SK-N-SH (cell line): ENCODE results near the gene GAS6. TPM values are rescaled to one million over a fixed set of nuclear protein-coding genes. Genes with fewer than 3 reads are reported as not detected.
A peak's percentile ranks its signal among the peaks of the same experiment; 100 is the strongest.

ENCODE experiments used
- ELF1 ChIP-seq: IDR thresholded peaks from 2 replicates; pipeline ENCODE4 v1.4.0; 2012
- EP300 ChIP-seq, 2 experiments: IDR thresholded peaks; 2 replicates each; pipeline versions ENCODE4 v1.4.0 to v1.6.1; 2012; ENCODE audit warnings: borderline replicate concordance in 1 of 2, low read depth in 1 of 2, low read length in 1 of 2
- EZH2phosphoT487 ChIP-seq: fragments of 200-600 bp; sonication (generic); IDR thresholded peaks from 2 replicates; pipeline ENCODE4 v1.6.1; 2017; ENCODE audit warnings: low read depth, mixed run types, mild to moderate bottlenecking, antibody characterized with exemption, moderate library complexity, borderline replicate concordance
- FOSL2 ChIP-seq: IDR thresholded peaks from 2 replicates; pipeline ENCODE4 v1.4.0; 2012; ENCODE audit warnings: low read depth, mild to moderate bottlenecking, moderate library complexity, borderline replicate concordance
- FOXJ3 ChIP-seq: sonication (generic); formaldehyde crosslinking; IDR thresholded peaks from 2 replicates; pipeline ENCODE4 v1.5.1; 2020; ENCODE audit warnings: mild to moderate bottlenecking, missing genetic modification reagents
- FOXM1 ChIP-seq: IDR thresholded peaks from 2 replicates; pipeline ENCODE4 v1.4.0; 2012; ENCODE audit warnings: low read depth, mild to moderate bottlenecking
- GABPA ChIP-seq: IDR thresholded peaks from 2 replicates; pipeline ENCODE4 v1.4.0; 2012; ENCODE audit warnings: low read depth, mild to moderate bottlenecking
- MXI1 ChIP-seq: IDR thresholded peaks from 2 replicates; pipeline ENCODE4 v1.6.1; 2012; ENCODE audit warnings: mild to moderate bottlenecking, low read depth, low read length, improper control_type of control experiment
- NFIC ChIP-seq: IDR thresholded peaks from 2 replicates; pipeline ENCODE4 v1.4.0; 2012; ENCODE audit warnings: borderline replicate concordance
- NRF1 ChIP-seq: IDR thresholded peaks from 2 replicates; pipeline ENCODE4 v1.6.1; 2012; ENCODE audit warnings: low read depth, mild to moderate bottlenecking, low read length
- POLR2AphosphoS5 ChIP-seq: IDR thresholded peaks from 2 replicates; pipeline ENCODE4 v1.6.1; 2012; ENCODE audit warnings: low read depth, low read length
- RAD21 ChIP-seq: IDR thresholded peaks from 2 replicates; pipeline ENCODE4 v1.6.1; 2012; ENCODE audit warnings: mild to moderate bottlenecking, low read length
- RCOR1 ChIP-seq: fragments of 150-350 bp; IDR thresholded peaks from 2 replicates; pipeline ENCODE4 v1.6.1; 2017; ENCODE audit warnings: antibody characterized with exemption, low read length
- RFX5 ChIP-seq: IDR thresholded peaks from 2 replicates; pipeline ENCODE4 v1.6.1; 2012; ENCODE audit warnings: mild to moderate bottlenecking, improper control_type of control experiment, low read length
- SIN3A ChIP-seq: IDR thresholded peaks from 2 replicates; pipeline ENCODE4 v1.6.1; 2012; ENCODE audit warnings: low read depth, mild to moderate bottlenecking, low read length, moderate library complexity, borderline replicate concordance
- SMC3 ChIP-seq: IDR thresholded peaks from 2 replicates; pipeline ENCODE4 v1.6.1; 2012; ENCODE audit warnings: low read depth, low read length, improper control_type of control experiment
- TEAD4 ChIP-seq: IDR thresholded peaks from 2 replicates; pipeline ENCODE4 v1.4.0; 2012; ENCODE audit warnings: mild to moderate bottlenecking, borderline replicate concordance; ENCODE audit not compliant: insufficient read depth
- YY1 ChIP-seq: IDR thresholded peaks from 2 replicates; pipeline ENCODE4 v1.4.0; 2012; ENCODE audit warnings: low read depth, mild to moderate bottlenecking
- polyA plus RNA-seq, 3 experiments: library from polyadenylated mRNA; depleted of rRNA; stranded (reverse); fragments of >200 nt; gene quantifications; 2 replicates each; pipeline ENCODE4 v1.2.3, GENCODE V29; 2012
- TF ChIP-seq, protein P1 (sequence below): IDR thresholded peaks from 2 replicates; pipeline ENCODE4 v1.4.0; 2012; ENCODE audit warnings: low read depth, borderline replicate concordance
- TF ChIP-seq, protein P2 (sequence below): fragments of 200-600 bp; sonication (generic); IDR thresholded peaks from 2 replicates; pipeline ENCODE4 v1.6.1; 2017; ENCODE audit warnings: antibody characterized with exemption, mild to moderate bottlenecking, moderate library complexity
- TF ChIP-seq, protein P3 (sequence below): IDR thresholded peaks from 2 replicates; pipeline ENCODE4; 2012
- TF ChIP-seq, protein P4 (sequence below): fragments of 150-350 bp; IDR thresholded peaks from 2 replicates; pipeline ENCODE4 v1.6.1; 2016; ENCODE audit warnings: mild to moderate bottlenecking, low read depth, low read length

Gene GAS6
- polyA plus RNA-seq, 1 of the 3 experiments (the other 2 are of a cell fraction): 380 TPM

DNA sequence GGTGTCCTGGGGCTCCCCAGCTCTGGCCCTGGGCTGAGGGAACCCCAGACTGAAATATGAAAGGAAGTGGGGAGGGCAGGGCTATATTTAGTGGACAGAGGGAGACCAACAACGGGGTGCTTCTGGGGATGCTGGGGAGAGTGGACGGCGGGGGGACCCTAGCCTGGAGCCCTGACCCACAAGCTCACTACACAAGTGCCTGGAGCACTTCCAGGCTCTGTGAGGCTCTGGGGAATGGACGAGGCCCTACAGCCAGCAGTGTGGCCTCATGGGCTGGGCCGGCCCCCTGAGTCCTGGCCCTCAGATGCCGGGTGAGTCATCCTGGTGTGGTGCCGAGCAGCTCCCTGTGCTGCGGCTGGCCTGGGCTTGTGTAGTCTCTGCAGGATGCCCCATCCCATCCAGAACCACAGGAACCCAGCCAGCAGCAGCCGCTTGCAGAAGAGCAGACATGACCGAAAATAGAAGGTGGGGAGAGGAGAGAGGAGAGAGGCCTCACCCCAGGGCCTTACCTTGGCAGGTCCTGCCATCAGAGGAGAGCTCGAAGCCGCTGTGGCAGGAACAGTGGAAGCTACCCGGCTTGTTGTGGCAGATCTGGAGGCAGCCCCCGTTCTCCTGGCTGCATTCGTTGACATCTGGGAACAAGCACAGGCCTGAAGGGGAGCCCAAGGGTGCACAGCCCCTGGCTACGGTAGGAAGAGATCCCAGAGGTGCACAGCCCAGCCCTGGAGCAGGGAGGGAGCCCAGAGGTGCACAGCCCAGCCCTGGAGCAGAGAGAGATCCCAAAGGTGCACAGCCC, 26.1 kb downstream of the GAS6 start (continued):
- TF ChIP-seq, protein P1, sequence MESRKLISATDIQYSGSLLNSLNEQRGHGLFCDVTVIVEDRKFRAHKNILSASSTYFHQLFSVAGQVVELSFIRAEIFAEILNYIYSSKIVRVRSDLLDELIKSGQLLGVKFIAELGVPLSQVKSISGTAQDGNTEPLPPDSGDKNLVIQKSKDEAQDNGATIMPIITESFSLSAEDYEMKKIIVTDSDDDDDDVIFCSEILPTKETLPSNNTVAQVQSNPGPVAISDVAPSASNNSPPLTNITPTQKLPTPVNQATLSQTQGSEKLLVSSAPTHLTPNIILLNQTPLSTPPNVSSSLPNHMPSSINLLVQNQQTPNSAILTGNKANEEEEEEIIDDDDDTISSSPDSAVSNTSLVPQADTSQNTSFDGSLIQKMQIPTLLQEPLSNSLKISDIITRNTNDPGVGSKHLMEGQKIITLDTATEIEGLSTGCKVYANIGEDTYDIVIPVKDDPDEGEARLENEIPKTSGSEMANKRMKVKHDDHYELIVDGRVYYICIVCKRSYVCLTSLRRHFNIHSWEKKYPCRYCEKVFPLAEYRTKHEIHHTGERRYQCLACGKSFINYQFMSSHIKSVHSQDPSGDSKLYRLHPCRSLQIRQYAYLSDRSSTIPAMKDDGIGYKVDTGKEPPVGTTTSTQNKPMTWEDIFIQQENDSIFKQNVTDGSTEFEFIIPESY: no peak
- TF ChIP-seq FOSL2 (peak; percentile 94; the same call in 1 of the 2 replicates), ELF1 (no peak), NFIC (peak; percentile 71), YY1 (peak; percentile 29; the same call in 1 of the 2 replicates), EZH2phosphoT487 (no peak), FOXJ3 (CRISPR knock-in tag) (no peak), RFX5 (no peak), EP300 (IDR thresholded peaks at IDR 0.05; ENCODE audit: borderline replicate concordance in 1 of 2, low read depth in 1 of 2, low read length in 1 of 2) (peak in 1 of 2 experiments; percentile 75; a peak in 1 of 4 replicates), TEAD4 (0 out of 2 replicates have a peak, but pooled peaks have one; percentile 17), GABPA (no peak), RCOR1 (no peak), POLR2AphosphoS5 (peak; percentile 71), SIN3A (peak; percentile 72; the same call in 1 of the 2 replicates), FOXM1 (no peak), RAD21 (no peak), SMC3 (no peak), MXI1 (peak; percentile 28; the same call in 1 of the 2 replicates), NRF1 (no peak)
- TF ChIP-seq, protein P2, sequence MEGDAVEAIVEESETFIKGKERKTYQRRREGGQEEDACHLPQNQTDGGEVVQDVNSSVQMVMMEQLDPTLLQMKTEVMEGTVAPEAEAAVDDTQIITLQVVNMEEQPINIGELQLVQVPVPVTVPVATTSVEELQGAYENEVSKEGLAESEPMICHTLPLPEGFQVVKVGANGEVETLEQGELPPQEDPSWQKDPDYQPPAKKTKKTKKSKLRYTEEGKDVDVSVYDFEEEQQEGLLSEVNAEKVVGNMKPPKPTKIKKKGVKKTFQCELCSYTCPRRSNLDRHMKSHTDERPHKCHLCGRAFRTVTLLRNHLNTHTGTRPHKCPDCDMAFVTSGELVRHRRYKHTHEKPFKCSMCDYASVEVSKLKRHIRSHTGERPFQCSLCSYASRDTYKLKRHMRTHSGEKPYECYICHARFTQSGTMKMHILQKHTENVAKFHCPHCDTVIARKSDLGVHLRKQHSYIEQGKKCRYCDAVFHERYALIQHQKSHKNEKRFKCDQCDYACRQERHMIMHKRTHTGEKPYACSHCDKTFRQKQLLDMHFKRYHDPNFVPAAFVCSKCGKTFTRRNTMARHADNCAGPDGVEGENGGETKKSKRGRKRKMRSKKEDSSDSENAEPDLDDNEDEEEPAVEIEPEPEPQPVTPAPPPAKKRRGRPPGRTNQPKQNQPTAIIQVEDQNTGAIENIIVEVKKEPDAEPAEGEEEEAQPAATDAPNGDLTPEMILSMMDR: no peak
- TF ChIP-seq, protein P3, sequence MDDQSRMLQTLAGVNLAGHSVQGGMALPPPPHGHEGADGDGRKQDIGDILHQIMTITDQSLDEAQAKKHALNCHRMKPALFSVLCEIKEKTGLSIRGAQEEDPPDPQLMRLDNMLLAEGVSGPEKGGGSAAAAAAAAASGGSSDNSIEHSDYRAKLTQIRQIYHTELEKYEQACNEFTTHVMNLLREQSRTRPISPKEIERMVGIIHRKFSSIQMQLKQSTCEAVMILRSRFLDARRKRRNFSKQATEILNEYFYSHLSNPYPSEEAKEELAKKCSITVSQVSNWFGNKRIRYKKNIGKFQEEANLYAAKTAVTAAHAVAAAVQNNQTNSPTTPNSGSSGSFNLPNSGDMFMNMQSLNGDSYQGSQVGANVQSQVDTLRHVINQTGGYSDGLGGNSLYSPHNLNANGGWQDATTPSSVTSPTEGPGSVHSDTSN: 0 out of 2 replicates have a peak, but pooled peaks have one; percentile 3
- TF ChIP-seq, protein P4, sequence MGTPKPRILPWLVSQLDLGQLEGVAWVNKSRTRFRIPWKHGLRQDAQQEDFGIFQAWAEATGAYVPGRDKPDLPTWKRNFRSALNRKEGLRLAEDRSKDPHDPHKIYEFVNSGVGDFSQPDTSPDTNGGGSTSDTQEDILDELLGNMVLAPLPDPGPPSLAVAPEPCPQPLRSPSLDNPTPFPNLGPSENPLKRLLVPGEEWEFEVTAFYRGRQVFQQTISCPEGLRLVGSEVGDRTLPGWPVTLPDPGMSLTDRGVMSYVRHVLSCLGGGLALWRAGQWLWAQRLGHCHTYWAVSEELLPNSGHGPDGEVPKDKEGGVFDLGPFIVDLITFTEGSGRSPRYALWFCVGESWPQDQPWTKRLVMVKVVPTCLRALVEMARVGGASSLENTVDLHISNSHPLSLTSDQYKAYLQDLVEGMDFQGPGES: no peak
